Measurements from ENCODE around the gene ARID1B.

ARID1B gene

GRCh38 chr6:157224178-157224950 lies 447.2 kb downstream of the ARID1B start:
- no peak for DNase-seq (ENCODE audit: low read depth in 2 of 2)

GRCh38 chr6:157224951-157225574 lies 447.9 kb downstream of the ARID1B start:
- DNase-seq (ENCODE audit: low read depth in 2 of 2), result no peak

- no peak for DNase-seq (ENCODE audit: low read depth in 2 of 2)
Measured at GRCh38 chr6:157225575-157225995, 448.4 kb downstream of the ARID1B start.

DNA sequence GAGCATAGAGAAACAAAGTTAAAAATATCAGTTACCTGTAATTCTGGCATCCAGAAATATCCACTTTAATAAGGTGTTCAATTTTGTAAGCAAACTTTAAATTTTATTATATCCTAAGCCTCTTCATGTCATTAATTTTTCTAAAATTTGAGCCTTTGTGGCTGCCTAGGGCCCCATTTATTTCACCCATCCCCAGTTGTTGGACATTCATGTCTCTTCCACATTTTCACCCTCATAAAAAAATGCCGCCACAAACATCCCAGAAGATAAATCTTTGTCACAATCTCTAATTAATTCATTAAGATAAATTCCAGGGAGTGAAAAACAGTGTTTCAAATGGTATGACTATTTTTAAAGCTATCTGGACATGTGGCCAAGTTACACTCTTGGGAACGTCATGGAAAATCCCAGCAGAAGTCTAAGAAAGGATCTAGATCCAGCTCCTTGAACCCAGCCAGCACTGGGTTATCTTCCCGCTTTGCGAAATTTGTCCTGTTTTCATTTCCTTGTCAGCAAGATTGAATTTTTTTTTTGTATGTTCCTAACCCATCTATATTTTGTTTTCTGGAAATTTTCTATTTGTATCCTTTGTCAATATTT lies 448.9 kb downstream of the ARID1B start:
- DNase-seq (ENCODE audit: low read depth in 2 of 2), result no peak

DNA sequence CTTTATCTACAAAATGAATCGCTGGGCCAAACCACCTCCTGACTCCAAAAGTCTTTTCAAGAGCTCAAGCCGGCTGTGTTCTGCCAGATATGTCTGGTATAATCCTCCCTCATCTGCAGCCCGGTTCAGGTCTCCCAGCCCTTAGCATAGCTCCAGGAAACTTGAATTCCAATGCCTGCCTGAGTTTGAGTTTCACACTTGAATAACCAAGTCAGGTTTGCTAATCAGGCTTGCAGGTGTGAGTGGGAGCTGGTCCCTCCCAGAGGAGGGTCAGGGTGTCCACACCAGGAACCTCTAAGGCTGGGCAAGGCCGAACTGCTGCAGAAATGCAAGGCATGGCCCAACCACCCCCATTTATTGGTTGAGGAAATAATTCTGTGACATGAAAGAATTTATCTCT lies 449.6 kb downstream of the ARID1B start:
- no peak for DNase-seq (ENCODE audit: low read depth in 2 of 2)

GRCh38 chr6:157227202-157228166 lies 450.3 kb downstream of the ARID1B start:
- no peak for DNase-seq (ENCODE audit: low read depth in 2 of 2)

GRCh38 chr6:157228426-157229131 lies 451.4 kb downstream of the ARID1B start:
- no peak for DNase-seq (ENCODE audit: low read depth in 2 of 2)

- no peak for DNase-seq (ENCODE audit: low read depth in 2 of 2)
Measured at GRCh38 chr6:157229132-157229618, 452.0 kb downstream of the ARID1B start.

DNA sequence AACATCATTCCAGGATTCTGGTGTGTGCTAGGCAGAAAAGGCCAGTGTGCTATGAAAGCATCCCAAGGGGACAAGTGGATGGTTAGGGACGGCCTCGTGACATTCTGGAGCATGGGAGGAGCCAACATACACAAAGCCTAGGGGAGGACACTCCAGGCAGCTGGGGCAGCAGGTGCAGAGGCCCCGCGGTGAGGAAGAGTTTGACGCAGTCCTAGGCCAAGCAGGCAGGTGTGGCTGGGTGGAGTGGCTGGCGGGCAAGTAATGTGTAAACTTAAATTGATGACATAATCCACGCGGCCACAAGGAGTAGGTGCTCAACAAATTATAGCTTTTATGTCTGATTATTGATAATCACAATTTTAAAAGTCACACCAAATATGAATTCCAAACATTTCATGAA lies 452.5 kb downstream of the ARID1B start:
- no peak for DNase-seq (ENCODE audit: low read depth in 2 of 2)

- DNase-seq (ENCODE audit: low read depth in 2 of 2), result no peak
Measured at GRCh38 chr6:157230910-157231309, 453.7 kb downstream of the ARID1B start.

DNA sequence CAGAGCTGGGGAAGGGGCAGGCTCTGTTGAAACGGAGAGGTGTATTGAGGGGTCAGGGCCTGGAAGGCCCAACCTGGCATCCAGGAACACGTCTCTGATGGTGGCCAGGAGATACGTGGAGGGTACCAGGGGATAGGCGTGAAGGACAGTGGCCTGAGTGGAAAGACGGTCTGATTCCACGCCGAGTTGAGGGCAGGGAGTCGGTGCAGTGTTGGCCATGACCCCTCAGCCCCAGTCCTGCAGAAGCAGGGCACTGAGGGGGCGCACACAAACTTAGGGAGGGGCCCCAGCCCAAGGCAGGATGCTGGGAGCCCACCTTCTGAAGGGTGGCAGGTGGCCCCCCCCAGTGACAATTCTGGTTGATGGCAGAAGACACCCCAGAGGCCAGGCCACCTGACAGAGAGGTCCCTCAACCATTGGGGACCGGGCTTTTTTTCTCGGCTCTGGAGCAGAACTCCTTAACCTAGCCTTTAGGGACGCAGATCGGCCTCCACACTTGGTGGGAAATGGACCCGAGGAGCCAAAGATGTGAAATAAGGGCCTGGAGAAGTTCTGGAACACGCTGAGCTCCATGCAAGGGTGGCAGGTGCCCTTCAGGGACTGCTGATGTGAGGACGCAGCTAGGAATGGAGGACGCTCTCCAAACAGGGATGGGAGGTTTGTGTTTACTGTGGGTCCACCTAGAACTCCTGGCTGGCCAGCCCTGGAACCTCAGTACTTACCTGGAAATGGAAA lies 455.1 kb downstream of the ARID1B start:
- DNase-seq (ENCODE audit: low read depth in 2 of 2), result no peak

- DNase-seq (ENCODE audit: low read depth in 2 of 2), result no peak
Measured at GRCh38 chr6:157233156-157233555, 456.0 kb downstream of the ARID1B start.

DNA sequence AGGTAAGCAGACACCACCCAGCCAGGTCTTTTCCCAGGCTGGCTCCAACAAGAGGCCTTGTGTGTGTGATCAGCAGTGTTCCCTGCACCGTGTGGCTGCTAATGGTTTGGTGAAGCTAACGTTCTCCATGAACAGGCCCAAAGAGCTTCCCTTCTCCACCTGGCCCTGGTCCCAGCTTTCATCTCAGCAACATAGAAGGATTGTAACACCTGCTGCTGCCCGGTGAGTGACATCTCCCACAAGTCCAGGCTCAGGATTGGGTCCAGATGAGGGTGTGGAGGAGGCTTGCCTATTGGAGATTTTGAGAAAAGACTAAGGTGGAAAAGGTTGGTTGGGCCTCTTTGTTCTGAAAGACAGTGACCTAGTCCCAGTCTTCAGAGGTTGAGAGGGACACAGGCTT lies 456.5 kb downstream of the ARID1B start:
- no peak for DNase-seq (ENCODE audit: low read depth in 2 of 2)

DNA sequence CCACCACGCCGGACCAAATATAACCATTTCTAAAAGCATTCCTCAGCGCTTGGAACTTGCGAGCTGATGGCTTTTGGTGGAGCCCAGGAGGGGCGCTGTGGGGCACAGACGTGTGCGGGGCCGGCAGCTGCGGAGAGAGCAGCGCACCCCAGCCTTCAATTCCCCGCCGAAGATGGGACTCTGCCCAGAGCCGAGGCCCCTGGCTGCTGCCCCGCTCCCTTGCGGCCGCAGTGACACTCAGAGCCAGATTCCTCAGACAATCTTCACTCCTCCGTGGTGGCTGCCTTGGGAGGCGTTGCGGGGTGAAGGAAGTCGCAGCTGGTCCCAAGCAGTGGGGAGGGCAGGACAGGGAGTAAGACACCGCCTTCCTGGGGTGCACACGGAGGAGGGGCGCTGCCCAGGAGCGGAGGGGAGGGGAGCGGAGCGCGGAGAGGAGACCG lies 458.4 kb downstream of the ARID1B start:
- no peak for DNase-seq (ENCODE audit: low read depth in 2 of 2)

- no peak for DNase-seq (ENCODE audit: low read depth in 2 of 2)
Measured at GRCh38 chr6:157236040-157236725, 459.0 kb downstream of the ARID1B start.

- no peak for DNase-seq (ENCODE audit: low read depth in 2 of 2)
Measured at GRCh38 chr6:157238346-157238745, 461.2 kb downstream of the ARID1B start.

GRCh38 chr6:157239148-157239547 lies 462.0 kb downstream of the ARID1B start:
- no peak for DNase-seq (ENCODE audit: low read depth in 2 of 2)

GRCh38 chr6:157239671-157240058 lies 462.5 kb downstream of the ARID1B start:
- no peak for DNase-seq (ENCODE audit: low read depth in 2 of 2)

DNA sequence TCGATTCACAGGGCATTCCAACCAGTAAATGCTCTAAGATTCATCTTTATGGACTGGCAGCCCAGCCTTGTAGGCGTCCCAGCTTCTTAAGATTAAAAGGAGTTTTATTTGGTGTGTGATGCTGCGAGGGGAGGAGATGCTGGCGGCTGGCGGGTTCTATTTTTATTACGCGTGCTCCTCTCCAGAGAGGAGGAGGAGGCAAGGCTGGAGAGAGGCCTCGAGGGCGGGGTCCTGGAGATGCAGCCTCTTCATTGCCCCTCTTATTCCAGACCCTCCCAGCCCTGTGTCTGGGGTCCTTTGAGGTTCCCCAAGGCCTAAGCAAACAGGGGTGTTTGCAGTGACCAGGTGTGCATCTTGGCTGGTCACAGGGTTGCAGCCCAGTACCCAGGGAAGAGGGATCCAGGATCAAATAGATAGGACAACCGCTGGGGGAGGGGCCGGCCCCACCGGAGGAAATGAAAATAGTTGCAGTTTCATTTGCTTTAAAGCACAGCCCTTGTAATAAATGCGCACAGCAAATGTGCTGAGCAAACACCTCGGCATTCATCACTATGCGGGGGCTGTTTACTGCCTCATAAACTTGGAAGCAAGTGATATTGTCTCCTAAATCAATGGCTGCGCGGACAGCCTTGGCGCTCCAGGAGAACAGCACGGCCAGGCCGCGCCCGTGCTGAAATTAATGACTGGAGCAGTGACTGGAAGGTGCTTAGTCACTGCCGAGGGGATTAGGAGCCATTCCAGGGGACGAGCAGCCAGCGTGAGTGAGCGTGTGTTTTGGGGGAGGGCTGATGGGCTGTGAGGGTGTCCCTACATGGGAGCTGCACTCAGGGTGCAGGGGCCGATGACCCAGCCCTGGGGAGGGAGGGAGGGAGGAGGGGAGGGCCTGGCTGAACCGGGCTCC lies 463.1 kb downstream of the ARID1B start:
- DNase-seq (ENCODE audit: low read depth in 2 of 2), result no peak
